H9 (cell line): Measurements from ENCODE around the gene FOXO1. TPM values are rescaled to one million over a fixed set of nuclear protein-coding genes. Genes with fewer than 3 reads are reported as not detected.

Experiments used
- DNase-seq: peaks from one replicate; pipeline ENCODE4 v3.0.0-alpha.2; 2017
- H2AFZ ChIP-seq: one replicate; pipeline ENCODE4 v1.6.1; 2013; ENCODE audit warnings: mild to moderate bottlenecking, low read length, control low read depth, moderate library complexity
- H2AK5ac ChIP-seq: 2 replicates; pipeline ENCODE4 v1.6.1; 2013; ENCODE audit warnings: low read length, control low read depth, mixed read lengths; ENCODE audit not compliant: insufficient read length
- H2BK120ac ChIP-seq: one replicate; pipeline ENCODE4 v1.6.1; 2013; ENCODE audit warnings: low read depth, mild to moderate bottlenecking, low read length, control low read depth, inconsistent platforms; ENCODE audit not compliant: poor library complexity, severe bottlenecking
- H2BK12ac ChIP-seq: 2 replicates; pipeline ENCODE4 v1.6.1; 2013; ENCODE audit warnings: low read length, control low read depth, mixed read lengths, low read depth; ENCODE audit not compliant: insufficient read length
- H2BK15ac ChIP-seq: 2 replicates; pipeline ENCODE4 v1.6.1; 2013; ENCODE audit warnings: low read depth, low read length, control low read depth
- H2BK20ac ChIP-seq: one replicate; pipeline ENCODE4 v1.6.1; 2013; ENCODE audit warnings: low read depth, mild to moderate bottlenecking, low read length, control low read depth, inconsistent platforms; ENCODE audit not compliant: poor library complexity, severe bottlenecking
- H2BK5ac ChIP-seq: 2 replicates; pipeline ENCODE4 v1.6.1; 2013; ENCODE audit warnings: low read length, control low read depth, mixed read lengths; ENCODE audit not compliant: insufficient read length
- H3K14ac ChIP-seq: 2 replicates; pipeline ENCODE4 v1.6.1; 2013; ENCODE audit warnings: low read length, control low read depth; ENCODE audit not compliant: insufficient read depth
- H3K18ac ChIP-seq: 2 replicates; pipeline ENCODE4 v1.6.1; 2013; ENCODE audit warnings: low read depth, mild to moderate bottlenecking, mixed read lengths, low read length, control low read depth; ENCODE audit not compliant: insufficient read length
- H3K23ac ChIP-seq: 2 replicates; pipeline ENCODE4 v1.6.1; 2013; ENCODE audit warnings: low read length, control low read depth, mixed read lengths, low read depth; ENCODE audit not compliant: insufficient read length
- H3K23me2 ChIP-seq: 2 replicates; pipeline ENCODE4 v1.6.1; 2013; ENCODE audit warnings: low read depth, mild to moderate bottlenecking, mixed read lengths, low read length, control low read depth; ENCODE audit not compliant: insufficient read length, poor library complexity, severe bottlenecking
- H3K27ac ChIP-seq: 2 replicates; pipeline ENCODE4 v1.5.1; 2013; ENCODE audit warnings: low read length, control low read depth, mixed read lengths, low read depth; ENCODE audit not compliant: insufficient read length
- H3K27me3 ChIP-seq: 2 replicates; pipeline ENCODE4 v1.6.1; 2013; ENCODE audit warnings: low read length, control low read depth, inconsistent platforms; ENCODE audit not compliant: insufficient read depth
- H3K4ac ChIP-seq: 2 replicates; pipeline ENCODE4 v1.6.1; 2013; ENCODE audit warnings: low read depth, mild to moderate bottlenecking, control low read depth, inconsistent platforms, low read length, moderate library complexity
- H3K4me1 ChIP-seq: 2 replicates; pipeline ENCODE4 v1.6.1; 2013; ENCODE audit warnings: low read length, control low read depth, inconsistent platforms; ENCODE audit not compliant: insufficient read depth
- H3K4me2 ChIP-seq: 2 replicates; pipeline ENCODE4 v1.6.1; 2013; ENCODE audit warnings: low read length, control low read depth, mixed read lengths; ENCODE audit not compliant: insufficient read length, insufficient read depth
- H3K56ac ChIP-seq: 2 replicates; pipeline ENCODE4 v1.6.1; 2013; ENCODE audit warnings: low read depth, mild to moderate bottlenecking, mixed read lengths, low read length, control low read depth; ENCODE audit not compliant: insufficient read length
- H3K79me1 ChIP-seq: 2 replicates; pipeline ENCODE4 v1.6.1; 2013; ENCODE audit warnings: low read depth, mild to moderate bottlenecking, moderate library complexity, low read length, control low read depth, inconsistent platforms; ENCODE audit not compliant: insufficient read depth, poor library complexity, severe bottlenecking
- H3K79me2 ChIP-seq: 2 replicates; pipeline ENCODE4 v1.6.1; 2013; ENCODE audit warnings: low read length, control low read depth, inconsistent platforms; ENCODE audit not compliant: insufficient read depth
- H3K9ac ChIP-seq: 2 replicates; pipeline ENCODE4 v1.6.1; 2013; ENCODE audit warnings: low read length, control low read depth, mixed read lengths; ENCODE audit not compliant: insufficient read length; ENCODE audit errors: extremely low read depth
- H3K9me3 ChIP-seq: one replicate; pipeline ENCODE4 v1.6.1; 2013; ENCODE audit warnings: low read depth, low read length, inconsistent platforms; ENCODE audit not compliant: control insufficient read depth
- H3T11ph ChIP-seq: one replicate; pipeline ENCODE4 v1.6.1; 2013; ENCODE audit warnings: mild to moderate bottlenecking, low read length, control low read depth, inconsistent platforms
- H4K20me1 ChIP-seq: one replicate; pipeline ENCODE4 v1.6.1; 2013; ENCODE audit not compliant: control insufficient read depth, insufficient read length, insufficient read depth
- H4K5ac ChIP-seq: 2 replicates; pipeline ENCODE4 v1.6.1; 2013; ENCODE audit warnings: low read depth, mild to moderate bottlenecking, mixed read lengths, low read length, control low read depth; ENCODE audit not compliant: insufficient read length
- H4K8ac ChIP-seq: replicated peaks from 2 replicates; pipeline ENCODE4 v1.6.1; 2013; ENCODE audit warnings: low read length, control low read depth, mixed read lengths, low read depth; ENCODE audit not compliant: insufficient read length
- H4K91ac ChIP-seq: 2 replicates; pipeline ENCODE4 v1.6.1; 2013; ENCODE audit warnings: low read depth, mild to moderate bottlenecking, moderate library complexity, mixed read lengths, low read length, control low read depth; ENCODE audit not compliant: insufficient read length
- H3K27ac Mint-ChIP-seq, 3 experiments: 2 replicates in 2 of 3; 3 replicates in 1 of 3; pipeline ENCODE4 v1.8.0; 2020 to 2021; ENCODE audit warnings: mixed read lengths in 3 of 3, mild to moderate bottlenecking in 1 of 3, moderate library complexity in 1 of 3
- H3K27me3 Mint-ChIP-seq: 2 replicates; pipeline ENCODE4 v1.8.0; 2021; ENCODE audit warnings: low read depth, mild to moderate bottlenecking, moderate library complexity, mixed read lengths
- H3K36me3 Mint-ChIP-seq, 3 experiments: 2 replicates in 2 of 3; 3 replicates in 1 of 3; pipeline ENCODE4 v1.8.0; 2020 to 2021; ENCODE audit warnings: low read depth in 3 of 3, mixed read lengths in 3 of 3; ENCODE audit not compliant: insufficient read depth in 1 of 3
- H3K4me1 Mint-ChIP-seq, 2 experiments: 2 replicates each; pipeline ENCODE4 v1.8.0; 2020; ENCODE audit warnings: mixed read lengths in 2 of 2
- H3K4me3 Mint-ChIP-seq, 2 experiments: 2 replicates in 1 of 2; 3 replicates in 1 of 2; pipeline ENCODE4 v1.8.0; 2020 to 2021; ENCODE audit warnings: mild to moderate bottlenecking in 2 of 2, mixed read lengths in 2 of 2, moderate library complexity in 1 of 2
- H3K9me3 Mint-ChIP-seq, 2 experiments: 2 replicates in 1 of 2; 3 replicates in 1 of 2; pipeline ENCODE4 v1.8.0; 2020; ENCODE audit warnings: mild to moderate bottlenecking in 2 of 2, mixed read lengths in 2 of 2, moderate library complexity in 1 of 2
- WGBS: extraction: QIAGEN DNeasy Blood & Tissue Kit; methylation state at CpG from one replicate; pipeline ENCODE4 v1.1.7; 2013; ENCODE audit warnings: missing lambda C conversion rate, low lambda C conversion rate, mixed read lengths; ENCODE audit not compliant: insufficient read length; ENCODE audit errors: extremely low coverage; 5-methylcytosine and 5-hydroxymethylcytosine counted together
- total RNA-seq: library from RNA; stranded (reverse); gene quantifications from 2 replicates; pipeline ENCODE4 v1.2.1, GENCODE V29; 2021
- TF ChIP-seq, protein P1 (sequence below): fragments of 200-600 bp; sonication (generic); conservative IDR thresholded peaks from 3 replicates; pipeline ENCODE4 v1.8.0; 2021; ENCODE audit warnings: antibody characterized with exemption, mild to moderate bottlenecking

FOXO1 gene
- total RNA-seq, 1 experiment from 2014 or later: 44.6 TPM

DNA sequence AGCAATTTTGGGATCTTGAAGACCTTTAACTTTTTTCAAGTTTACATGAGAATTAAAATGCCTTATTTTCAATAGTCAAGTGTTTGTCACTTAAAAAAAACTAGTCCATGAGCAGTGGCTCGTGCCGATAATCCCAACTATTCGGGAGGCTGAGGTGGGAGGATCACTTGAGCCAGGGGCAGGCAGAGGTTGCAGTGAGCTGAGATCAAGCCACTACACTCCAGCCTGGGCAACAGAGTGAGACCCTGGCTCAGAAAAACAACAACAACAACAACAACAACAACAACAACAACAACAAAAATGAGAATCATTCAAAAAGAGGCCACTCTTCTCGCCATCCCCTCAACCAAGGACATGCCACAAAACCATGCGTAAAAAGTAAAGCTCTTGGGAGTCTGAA is 5.7 kb downstream of the FOXO1 start:
- Histone ChIP-seq H3K14ac (no peak overlapping the region), H2BK5ac (peak overlapping the region; percentile 29), H3K79me1 (no peaks in the 10 kb centered on the region), H3K4me1 (peaks cover 8% of the 10 kb centered on the region; the same call in 1 of the 2 replicates), H3K79me2 (peaks cover 65% of the 10 kb centered on the region; the same call in 1 of the 2 replicates), H4K8ac (no peak overlapping the region), H2BK120ac (no peak overlapping the region), H3K4me2 (peak overlapping the region; percentile 22), H2AK5ac (no peak overlapping the region), H2BK12ac (no peak overlapping the region), H4K5ac (no peak overlapping the region), H2BK15ac (no peak overlapping the region), H2BK20ac (no peak overlapping the region), H3K56ac (no peak overlapping the region), H3K9ac (no peak overlapping the region), H3K18ac (no peak overlapping the region), H3K23ac (no peak overlapping the region), H3T11ph (no peak overlapping the region), H4K20me1 (no peaks in the 10 kb centered on the region), H2AFZ (no peak overlapping the region), H3K9me3 (no peaks in the 10 kb centered on the region), H3K27ac (peak overlapping the region; percentile 73), H3K4ac (no peak overlapping the region), H3K27me3 (no peaks in the 10 kb centered on the region), H3K23me2 (peaks cover 15% of the 10 kb centered on the region), H4K91ac (no peak overlapping the region)
- Mint-ChIP-seq H3K27ac (peak overlapping the region; percentile 85 to 97 (median 87)), H3K27me3 (no peaks in the 10 kb centered on the region), H3K9me3 (peaks cover 4 to 8% of the 10 kb centered on the region in 2 experiments; a peak in 3 of 5 replicates), H3K4me3 (peak overlapping the region in 1 of 2 experiments; percentile 51; a peak in 4 of 5 replicates), H3K36me3 (peaks cover 17 to 39% (median 25%) of the 10 kb centered on the region in 3 experiments), H3K4me1 (peaks cover 48 to 65% of the 10 kb centered on the region in 2 experiments)
- TF ChIP-seq, protein P1, sequence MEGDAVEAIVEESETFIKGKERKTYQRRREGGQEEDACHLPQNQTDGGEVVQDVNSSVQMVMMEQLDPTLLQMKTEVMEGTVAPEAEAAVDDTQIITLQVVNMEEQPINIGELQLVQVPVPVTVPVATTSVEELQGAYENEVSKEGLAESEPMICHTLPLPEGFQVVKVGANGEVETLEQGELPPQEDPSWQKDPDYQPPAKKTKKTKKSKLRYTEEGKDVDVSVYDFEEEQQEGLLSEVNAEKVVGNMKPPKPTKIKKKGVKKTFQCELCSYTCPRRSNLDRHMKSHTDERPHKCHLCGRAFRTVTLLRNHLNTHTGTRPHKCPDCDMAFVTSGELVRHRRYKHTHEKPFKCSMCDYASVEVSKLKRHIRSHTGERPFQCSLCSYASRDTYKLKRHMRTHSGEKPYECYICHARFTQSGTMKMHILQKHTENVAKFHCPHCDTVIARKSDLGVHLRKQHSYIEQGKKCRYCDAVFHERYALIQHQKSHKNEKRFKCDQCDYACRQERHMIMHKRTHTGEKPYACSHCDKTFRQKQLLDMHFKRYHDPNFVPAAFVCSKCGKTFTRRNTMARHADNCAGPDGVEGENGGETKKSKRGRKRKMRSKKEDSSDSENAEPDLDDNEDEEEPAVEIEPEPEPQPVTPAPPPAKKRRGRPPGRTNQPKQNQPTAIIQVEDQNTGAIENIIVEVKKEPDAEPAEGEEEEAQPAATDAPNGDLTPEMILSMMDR: no peak
- WGBS: no CpG with 5 or more reads among the region's 5 CpGs
- DNase-seq: no peak
